Measurements from ENCODE around the gene OVCH2. TPM values are rescaled to one million over a fixed set of nuclear protein-coding genes. Genes with fewer than 3 reads are reported as not detected.

Gene OVCH2
- total RNA-seq, 1 donor from 2014 or later: under 0.01 TPM

- H3K36me3 ChIP-seq (ENCODE audit: control insufficient read depth, insufficient read depth, low read length): peaks cover 3% of the 10 kb centered on the region
- no peak for FAIRE-seq
- no peak for DNase-seq (ENCODE audit: low read depth)
- no peak overlapping the region for H3K4me3 ChIP-seq (ENCODE audit: low read depth, low read length)
- no peaks in the 10 kb centered on the region for H3K27me3 ChIP-seq (ENCODE audit: control insufficient read depth, insufficient read depth, low read length)
- TF ChIP-seq CTCF (IDR thresholded peaks at IDR 0.05; ENCODE audit: insufficient read depth, low read length, severe bottlenecking): no peak
These were observed 54.6 kb downstream of the OVCH2 start for GRCh38 chr11:7651700-7652099.

GRCh38 chr11:7651140-7651551 is 55.1 kb downstream of the OVCH2 start:
- TF ChIP-seq CTCF (IDR thresholded peaks at IDR 0.05; ENCODE audit: insufficient read depth, low read length, severe bottlenecking): no peak
- Histone ChIP-seq H3K4me3 (ENCODE audit: low read depth, low read length) (no peak overlapping the region), H3K36me3 (ENCODE audit: control insufficient read depth, insufficient read depth, low read length) (peaks cover 3% of the 10 kb centered on the region), H3K27me3 (ENCODE audit: control insufficient read depth, insufficient read depth, low read length) (no peaks in the 10 kb centered on the region)
- no peak for DNase-seq (ENCODE audit: low read depth)
- FAIRE-seq: no peak

GRCh38 chr11:7648264-7648663 is 58.0 kb downstream of the OVCH2 start:
- no peak for FAIRE-seq
- no peak overlapping the region for H3K4me3 ChIP-seq (ENCODE audit: low read depth, low read length)
- TF ChIP-seq CTCF (IDR thresholded peaks at IDR 0.05; ENCODE audit: insufficient read depth, low read length, severe bottlenecking): no peak
- H3K27me3 ChIP-seq (ENCODE audit: control insufficient read depth, insufficient read depth, low read length): no peaks in the 10 kb centered on the region
- peaks cover 3% of the 10 kb centered on the region for H3K36me3 ChIP-seq (ENCODE audit: control insufficient read depth, insufficient read depth, low read length)
- DNase-seq (ENCODE audit: low read depth): no peak

GRCh38 chr11:7646866-7647265 is 59.4 kb downstream of the OVCH2 start:
- H3K4me3 ChIP-seq (ENCODE audit: low read depth, low read length): no peak overlapping the region
- H3K36me3 ChIP-seq (ENCODE audit: control insufficient read depth, insufficient read depth, low read length): peaks cover 4% of the 10 kb centered on the region
- no peaks in the 10 kb centered on the region for H3K27me3 ChIP-seq (ENCODE audit: control insufficient read depth, insufficient read depth, low read length)
- no peak for DNase-seq (ENCODE audit: low read depth)
- no peak for TF ChIP-seq CTCF (IDR thresholded peaks at IDR 0.05; ENCODE audit: insufficient read depth, low read length, severe bottlenecking)
- FAIRE-seq: no peak

GRCh38 chr11:7645206-7645605 is 61.1 kb downstream of the OVCH2 start:
- TF ChIP-seq CTCF (IDR thresholded peaks at IDR 0.05; ENCODE audit: insufficient read depth, low read length, severe bottlenecking): no peak
- Histone ChIP-seq H3K4me3 (ENCODE audit: low read depth, low read length) (no peak overlapping the region), H3K27me3 (ENCODE audit: control insufficient read depth, insufficient read depth, low read length) (no peaks in the 10 kb centered on the region), H3K36me3 (ENCODE audit: control insufficient read depth, insufficient read depth, low read length) (peaks cover 6% of the 10 kb centered on the region)
- DNase-seq (ENCODE audit: low read depth) (no peak), FAIRE-seq (no peak)

GRCh38 chr11:7643314-7643713 is 63.0 kb downstream of the OVCH2 start:
- FAIRE-seq: no peak
- H3K4me3 ChIP-seq (ENCODE audit: low read depth, low read length): no peak overlapping the region
- peaks cover 7% of the 10 kb centered on the region for H3K36me3 ChIP-seq (ENCODE audit: control insufficient read depth, insufficient read depth, low read length)
- no peaks in the 10 kb centered on the region for H3K27me3 ChIP-seq (ENCODE audit: control insufficient read depth, insufficient read depth, low read length)
- TF ChIP-seq CTCF (IDR thresholded peaks at IDR 0.05; ENCODE audit: insufficient read depth, low read length, severe bottlenecking): no peak
- DNase-seq (ENCODE audit: low read depth): no peak
